Karpas-422 (cell line): ENCODE measurements around the gene PCDHAC2. TPM values are rescaled to one million over a fixed set of nuclear protein-coding genes. Genes with fewer than 3 reads are reported as not detected.

Experiments used
- DNase-seq: peaks from one replicate; pipeline ENCODE4 v3.0.0-alpha.2; 2015
- H2AFZ ChIP-seq: fragments of 200-600 bp; sonication (generic); 2 replicates; pipeline ENCODE4 v1.6.1; 2014; ENCODE audit warnings: antibody characterized with exemption, low read length, mixed read lengths
- H3K27ac ChIP-seq: fragments of 200-600 bp; sonication (generic); 2 replicates; pipeline ENCODE4 v1.5.1; 2014; ENCODE audit warnings: mild to moderate bottlenecking, low read length, moderate library complexity
- H3K27me3 ChIP-seq: fragments of 200-600 bp; sonication (generic); 2 replicates; pipeline ENCODE4 v1.6.1; 2014; ENCODE audit warnings: low read length, mixed read lengths
- H3K36me3 ChIP-seq: fragments of 200-600 bp; sonication (generic); 2 replicates; pipeline ENCODE4 v1.6.1; 2014; ENCODE audit warnings: low read length, mixed read lengths; ENCODE audit not compliant: insufficient read depth
- H3K4me1 ChIP-seq: fragments of 200-600 bp; sonication (generic); 2 replicates; pipeline ENCODE4 v1.6.1; 2014; ENCODE audit warnings: mild to moderate bottlenecking, low read length, mixed read lengths
- H3K4me2 ChIP-seq: fragments of 200-600 bp; sonication (generic); 2 replicates; pipeline ENCODE4 v1.6.1; 2014; ENCODE audit warnings: low read length, low read depth, mild to moderate bottlenecking; ENCODE audit not compliant: poor library complexity, severe bottlenecking
- H3K4me3 ChIP-seq: fragments of 200-600 bp; sonication (generic); 2 replicates; pipeline ENCODE4 v1.5.1; 2014; ENCODE audit warnings: mild to moderate bottlenecking, antibody characterized with exemption, low read length, mixed read lengths
- H3K79me2 ChIP-seq: fragments of 200-600 bp; sonication (generic); 2 replicates; pipeline ENCODE4 v1.6.1; 2014; ENCODE audit warnings: mild to moderate bottlenecking, low read length, mixed read lengths
- H3K9ac ChIP-seq: fragments of 200-600 bp; sonication (generic); 2 replicates; pipeline ENCODE4 v1.6.0; 2014; ENCODE audit warnings: low read length
- H3K9me2 ChIP-seq: fragments of 200-600 bp; sonication (generic), shearing (Covaris generic); replicated peaks from 2 replicates; pipeline ENCODE4 v1.6.0; 2014; ENCODE audit warnings: mild to moderate bottlenecking, low read length, moderate library complexity; ENCODE audit not compliant: insufficient read depth
- H3K9me3 ChIP-seq: fragments of 300-700, 200-600 bp; sonication (generic); 2 replicates; pipeline ENCODE4 v1.6.1; 2014; ENCODE audit warnings: low read length, mixed read lengths
- H4K20me1 ChIP-seq: fragments of 200-600 bp; sonication (generic); 2 replicates; pipeline ENCODE4 v1.6.1; 2014; ENCODE audit warnings: mild to moderate bottlenecking, antibody characterized with exemption, low read length, low read depth; ENCODE audit not compliant: insufficient read depth
- total RNA-seq: library from RNA; depleted of rRNA; stranded (reverse); fragments of >200 nt; shearing (Covaris generic); gene quantifications from 2 replicates; pipeline ENCODE4 v1.2.3, GENCODE V29; 2014; ENCODE audit warnings: low replicate concordance; rRNA removed

Gene PCDHAC2, protein sequence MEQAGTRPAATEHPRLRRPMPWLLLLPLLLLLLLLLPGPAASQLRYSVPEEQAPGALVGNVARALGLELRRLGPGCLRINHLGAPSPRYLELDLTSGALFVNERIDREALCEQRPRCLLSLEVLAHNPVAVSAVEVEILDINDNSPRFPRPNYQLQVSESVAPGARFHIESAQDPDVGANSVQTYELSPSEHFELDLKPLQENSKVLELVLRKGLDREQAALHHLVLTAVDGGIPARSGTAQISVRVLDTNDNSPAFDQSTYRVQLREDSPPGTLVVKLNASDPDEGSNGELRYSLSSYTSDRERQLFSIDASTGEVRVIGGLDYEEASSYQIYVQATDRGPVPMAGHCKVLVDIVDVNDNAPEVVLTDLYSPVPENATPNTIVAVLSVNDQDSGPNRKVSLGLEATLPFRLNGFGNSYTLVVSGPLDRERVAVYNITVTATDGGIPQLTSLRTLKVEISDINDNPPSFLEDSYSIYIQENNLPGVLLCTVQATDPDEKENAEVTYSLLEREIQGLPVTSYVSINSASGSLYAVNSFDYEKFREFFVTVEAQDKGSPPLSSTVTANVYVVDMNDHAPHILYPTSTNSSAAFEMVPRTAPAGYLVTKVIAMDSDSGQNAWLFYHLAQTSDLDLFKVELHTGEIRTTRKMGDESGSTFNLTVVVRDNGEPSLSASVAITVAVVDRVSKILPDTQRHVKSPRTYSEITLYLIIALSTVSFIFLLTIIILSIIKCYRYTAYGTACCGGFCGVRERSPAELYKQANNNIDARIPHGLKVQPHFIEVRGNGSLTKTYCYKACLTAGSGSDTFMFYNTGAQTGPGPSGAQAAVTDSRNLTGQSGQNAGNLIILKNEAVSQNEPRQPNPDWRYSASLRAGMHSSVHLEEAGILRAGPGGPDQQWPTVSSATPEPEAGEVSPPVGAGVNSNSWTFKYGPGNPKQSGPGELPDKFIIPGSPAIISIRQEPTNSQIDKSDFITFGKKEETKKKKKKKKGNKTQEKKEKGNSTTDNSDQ
- not detected in 2 replicates for total RNA-seq

DNA sequence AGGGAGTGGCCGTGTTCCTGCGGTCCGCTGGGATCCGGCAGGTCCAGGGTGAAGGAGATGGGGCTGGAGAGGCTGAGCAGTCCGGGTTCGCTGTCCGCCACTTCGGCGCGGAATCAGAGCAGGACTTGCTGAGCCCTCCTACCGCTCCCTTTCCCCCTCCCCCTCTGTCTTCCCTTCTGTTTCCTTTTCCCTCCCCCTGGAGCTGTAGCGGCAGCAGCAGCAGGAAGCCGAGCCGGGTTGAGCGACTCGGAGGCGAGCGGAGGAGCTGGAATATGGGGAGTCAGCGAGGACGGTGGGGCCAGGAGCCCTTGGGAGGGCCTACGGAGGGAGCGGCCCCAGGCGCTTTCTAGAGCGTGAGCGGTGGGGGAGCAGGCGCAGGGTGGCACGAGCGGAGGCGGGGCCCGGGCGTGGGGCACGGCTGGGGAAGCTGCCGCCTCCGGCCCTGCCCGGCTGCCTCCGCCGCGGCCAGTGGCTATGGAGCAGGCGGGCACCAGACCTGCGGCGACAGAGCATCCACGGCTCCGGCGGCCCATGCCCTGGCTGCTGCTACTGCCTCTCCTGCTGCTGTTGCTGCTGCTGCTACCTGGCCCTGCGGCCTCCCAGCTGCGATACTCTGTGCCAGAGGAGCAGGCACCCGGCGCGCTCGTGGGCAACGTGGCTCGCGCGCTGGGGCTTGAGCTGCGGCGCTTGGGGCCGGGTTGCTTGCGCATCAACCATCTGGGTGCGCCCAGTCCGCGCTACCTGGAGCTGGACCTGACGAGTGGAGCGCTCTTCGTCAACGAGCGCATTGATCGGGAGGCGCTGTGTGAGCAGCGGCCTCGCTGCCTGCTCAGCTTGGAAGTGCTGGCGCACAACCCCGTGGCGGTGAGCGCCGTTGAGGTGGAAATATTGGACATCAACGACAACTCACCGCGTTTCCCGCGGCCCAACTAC lies at the start of gene PCDHAC2:
TSS of gene PCDHAC2 (plus strand) at position 184 of the 933 bp plus-strand sequence. CDS start at position 475, 291 bp downstream.
- Histone ChIP-seq H3K36me3 (no peaks in the 10 kb centered on the region), H3K9me2 (no peaks in the 10 kb centered on the region), H3K4me1 (peaks cover 9% of the 10 kb centered on the region), H3K9ac (no peak within 1 kb of the TSS), H3K79me2 (no peaks in the 10 kb centered on the region), H3K9me3 (no peaks in the 10 kb centered on the region), H4K20me1 (no peaks in the 10 kb centered on the region), H3K4me3 (no peak within 1 kb of the TSS), H3K27ac (no peak within 1 kb of the TSS), H3K4me2 (no peak within 1 kb of the TSS), H2AFZ (no peak within 1 kb of the TSS), H3K27me3 (no peaks in the 10 kb centered on the region)
- no peak for DNase-seq

DNA sequence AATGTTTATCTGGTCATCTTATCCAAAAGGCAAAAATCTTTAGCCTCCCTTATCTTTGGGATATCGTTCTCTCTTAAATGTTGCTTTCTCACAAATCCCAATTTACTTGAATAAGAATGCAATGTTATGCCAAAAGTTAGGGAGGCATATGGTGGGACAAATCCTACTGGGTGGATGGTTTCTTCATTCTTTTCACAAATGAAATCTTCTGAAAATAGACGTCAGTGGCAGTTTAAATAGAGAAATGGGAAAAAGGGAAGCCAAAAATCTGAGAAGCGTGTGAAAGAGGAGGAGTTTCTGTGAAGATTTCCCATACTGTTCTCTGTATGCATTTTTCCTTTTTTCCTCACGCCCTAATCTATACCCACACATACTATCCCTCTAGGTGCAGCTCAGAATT lies 42.7 kb upstream of the PCDHAC2 start:
- H3K27me3 ChIP-seq: no peaks in the 10 kb centered on the region
- H4K20me1 ChIP-seq: no peaks in the 10 kb centered on the region
- no peak overlapping the region for H3K9ac ChIP-seq
- DNase-seq: no peak
- H3K79me2 ChIP-seq: no peaks in the 10 kb centered on the region
- H3K4me1 ChIP-seq: no peaks in the 10 kb centered on the region
- H3K9me2 ChIP-seq: no peaks in the 10 kb centered on the region
- no peak overlapping the region for H2AFZ ChIP-seq
- no peak overlapping the region for H3K27ac ChIP-seq
- H3K9me3 ChIP-seq: no peaks in the 10 kb centered on the region
- no peak overlapping the region for H3K4me3 ChIP-seq
- no peak overlapping the region for H3K4me2 ChIP-seq
- no peaks in the 10 kb centered on the region for H3K36me3 ChIP-seq

DNA sequence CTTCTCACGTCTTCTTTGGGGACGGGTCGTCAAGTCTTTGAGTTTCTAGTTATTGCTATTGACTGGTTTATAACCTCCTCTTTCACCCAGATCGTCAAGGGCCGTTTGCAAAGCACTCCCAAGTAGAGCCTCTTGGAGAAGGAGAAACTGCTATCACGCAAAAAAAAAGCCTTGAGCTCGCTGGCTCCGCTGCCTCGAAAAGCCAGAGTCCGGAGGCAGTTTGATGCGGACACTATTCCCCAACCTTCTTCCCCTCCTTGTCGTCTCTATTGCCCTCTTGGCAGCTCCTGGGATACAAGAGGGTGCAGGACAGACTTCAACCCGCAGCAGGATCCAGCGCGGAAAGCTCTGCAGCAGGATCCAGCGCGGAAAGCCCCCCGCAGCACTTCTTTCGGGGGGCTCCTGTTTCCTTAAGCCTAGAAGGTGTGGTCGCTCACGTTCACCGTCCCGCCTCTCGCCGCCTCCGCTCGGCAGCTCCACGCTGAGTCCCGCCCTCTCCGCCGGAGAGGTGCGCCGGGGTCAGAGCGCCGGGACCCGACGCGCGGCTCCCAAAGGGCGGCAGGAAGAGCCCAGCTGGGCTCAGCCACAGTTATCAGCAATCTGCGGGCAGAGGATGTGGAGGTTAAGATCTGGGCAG lies 40.4 kb upstream of the PCDHAC2 start, which contains the start of gene PCDHAC1:
TSS of gene PCDHAC1 (plus strand) at position 494 of the 637 bp plus-strand sequence. CDS start 594 bp downstream, outside the sequence.
- Histone ChIP-seq H3K9me2 (no peaks in the 10 kb centered on the region), H4K20me1 (no peaks in the 10 kb centered on the region), H3K4me2 (no peak within 1 kb of the TSS), H3K36me3 (no peaks in the 10 kb centered on the region), H3K9me3 (no peaks in the 10 kb centered on the region), H3K9ac (no peak within 1 kb of the TSS), H3K4me3 (no peak within 1 kb of the TSS), H2AFZ (no peak within 1 kb of the TSS), H3K27ac (no peak within 1 kb of the TSS), H3K4me1 (no peaks in the 10 kb centered on the region), H3K79me2 (no peaks in the 10 kb centered on the region), H3K27me3 (no peaks in the 10 kb centered on the region)
- DNase-seq: no peak

DNA sequence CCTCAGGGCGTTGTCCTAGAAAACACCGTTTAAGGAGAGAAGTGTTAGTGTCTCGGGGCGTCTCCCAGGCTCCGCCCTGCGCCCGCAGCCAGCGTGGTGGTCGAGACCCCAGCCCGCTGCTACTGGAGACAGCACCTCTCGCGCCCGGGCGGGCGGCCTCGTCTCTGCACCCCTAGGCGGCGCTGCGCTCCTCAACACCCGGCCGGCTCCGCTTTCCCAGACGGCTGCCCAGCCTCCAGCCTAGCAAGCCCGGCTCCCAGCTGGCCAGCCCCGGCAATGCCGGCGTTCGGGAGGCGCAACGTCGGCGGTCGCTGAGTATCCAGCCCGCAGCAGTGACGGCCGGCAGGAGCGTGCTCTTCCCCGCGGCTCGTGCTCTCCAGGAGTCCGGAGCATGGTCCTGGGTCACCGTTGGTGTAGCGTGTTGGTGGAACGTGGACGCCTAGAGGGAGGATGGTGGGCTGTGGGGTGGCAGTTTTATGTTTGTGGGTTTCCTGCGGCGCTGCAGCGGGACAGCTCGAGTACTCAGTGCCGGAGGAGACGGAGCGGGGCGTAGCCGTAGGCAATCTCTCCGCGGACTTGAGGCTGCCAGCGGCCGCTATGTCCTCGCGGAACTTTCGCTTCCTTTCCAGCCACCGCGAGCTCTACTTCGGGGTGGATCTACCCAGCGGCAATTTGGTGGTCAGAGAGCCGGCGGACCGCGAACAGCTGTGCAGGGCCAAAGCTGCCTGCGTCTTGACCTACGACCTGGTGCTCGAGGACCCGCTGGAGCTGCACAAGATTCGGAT lies 39.6 kb upstream of the PCDHAC2 start:
- no peak overlapping the region for H2AFZ ChIP-seq
- DNase-seq: no peak

DNA sequence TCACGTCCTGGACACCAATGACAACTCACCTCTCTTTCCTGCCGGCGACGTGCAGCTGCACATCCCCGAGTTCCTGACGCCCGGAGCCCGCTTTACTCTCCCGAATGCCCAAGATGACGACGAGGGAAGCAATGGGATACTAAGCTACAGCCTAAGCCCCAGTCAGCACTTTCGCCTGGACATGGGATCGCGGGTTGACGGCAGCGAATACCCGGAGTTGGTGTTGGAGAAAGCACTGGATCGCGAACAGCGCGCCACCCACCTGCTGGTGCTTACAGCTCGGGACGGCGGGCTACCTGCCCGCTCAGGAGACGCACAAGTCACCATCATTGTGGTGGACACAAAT lies 39.1 kb upstream of the PCDHAC2 start:
- Histone ChIP-seq H3K4me2 (no peak overlapping the region), H3K4me1 (no peaks in the 10 kb centered on the region), H3K9me3 (no peaks in the 10 kb centered on the region), H2AFZ (no peak overlapping the region), H3K4me3 (no peak overlapping the region), H3K9me2 (no peaks in the 10 kb centered on the region), H3K36me3 (no peaks in the 10 kb centered on the region), H3K27me3 (no peaks in the 10 kb centered on the region), H3K27ac (no peak overlapping the region), H3K79me2 (no peaks in the 10 kb centered on the region), H4K20me1 (no peaks in the 10 kb centered on the region), H3K9ac (no peak overlapping the region)
- no peak for DNase-seq

More for the DNA sequence above, 39.6 kb upstream of the PCDHAC2 start:
- H3K27ac ChIP-seq: no peak overlapping the region
- H3K4me2 ChIP-seq: no peak overlapping the region
- no peaks in the 10 kb centered on the region for H3K9me3 ChIP-seq
- no peaks in the 10 kb centered on the region for H3K79me2 ChIP-seq
- no peak overlapping the region for H3K4me3 ChIP-seq
- no peaks in the 10 kb centered on the region for H4K20me1 ChIP-seq
- H3K36me3 ChIP-seq: no peaks in the 10 kb centered on the region
- H3K4me1 ChIP-seq: no peaks in the 10 kb centered on the region
- H3K27me3 ChIP-seq: no peaks in the 10 kb centered on the region
- no peak overlapping the region for H3K9ac ChIP-seq
- H3K9me2 ChIP-seq: no peaks in the 10 kb centered on the region

DNA sequence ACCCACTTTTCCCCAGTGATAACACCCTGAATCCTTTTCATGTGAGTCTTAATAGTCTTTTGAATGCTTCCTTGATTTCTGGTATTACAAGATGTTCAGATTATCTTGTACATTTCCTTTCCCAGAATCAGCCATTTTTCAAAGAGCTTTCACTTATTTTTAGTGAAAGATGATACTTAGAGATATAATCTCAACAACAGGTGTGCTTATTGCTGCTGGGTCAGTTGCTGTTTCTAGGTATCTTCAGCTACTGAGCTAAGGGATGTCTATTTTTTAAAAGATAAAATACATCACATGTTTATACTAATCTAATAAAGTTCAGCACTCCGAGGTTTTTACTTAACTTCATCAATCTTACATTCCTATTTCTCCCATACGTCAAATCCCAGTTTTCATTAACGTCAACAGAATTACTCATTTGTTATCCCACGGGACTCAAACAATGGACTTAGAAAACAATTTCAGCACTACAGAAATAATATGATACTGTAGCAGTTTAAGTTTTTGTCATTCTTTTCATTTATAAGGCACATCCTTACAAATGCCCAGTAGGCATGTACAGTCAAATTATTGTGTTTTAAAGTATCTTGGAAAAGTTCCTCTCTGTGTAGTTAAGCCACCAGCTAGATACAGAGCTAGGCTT lies 31.2 kb upstream of the PCDHAC2 start:
- no peaks in the 10 kb centered on the region for H3K36me3 ChIP-seq

More for the DNA sequence above, 31.2 kb upstream of the PCDHAC2 start:
- H3K9me3 ChIP-seq: no peaks in the 10 kb centered on the region
- no peaks in the 10 kb centered on the region for H4K20me1 ChIP-seq
- H3K9me2 ChIP-seq: no peaks in the 10 kb centered on the region
- H3K9ac ChIP-seq: no peak overlapping the region
- no peaks in the 10 kb centered on the region for H3K79me2 ChIP-seq
- H3K4me2 ChIP-seq: no peak overlapping the region
- no peak overlapping the region for H3K27ac ChIP-seq
- no peaks in the 10 kb centered on the region for H3K27me3 ChIP-seq
- H3K4me1 ChIP-seq: no peaks in the 10 kb centered on the region
- H2AFZ ChIP-seq: no peak overlapping the region
- no peak for DNase-seq
- no peak overlapping the region for H3K4me3 ChIP-seq
